Retinal pigment epithelial cell (primary cell): ENCODE data around the gene RELL2.

Experiments
- DNase-seq: peaks from one replicate; pipeline ENCODE4 v3.0.0-alpha.2; 2010; ENCODE audit warnings: low read depth
- H3K4me3 ChIP-seq: 2 replicates; pipeline ENCODE4 v1.5.1; 2011; ENCODE audit warnings: mild to moderate bottlenecking, low read length, control low read depth, moderate library complexity
- TF ChIP-seq, protein P1 (sequence below): conservative IDR thresholded peaks from 2 replicates; pipeline ENCODE4 v1.5.1; 2011; ENCODE audit warnings: low read depth, low read length, control low read depth, inconsistent platforms

Gene RELL2, protein sequence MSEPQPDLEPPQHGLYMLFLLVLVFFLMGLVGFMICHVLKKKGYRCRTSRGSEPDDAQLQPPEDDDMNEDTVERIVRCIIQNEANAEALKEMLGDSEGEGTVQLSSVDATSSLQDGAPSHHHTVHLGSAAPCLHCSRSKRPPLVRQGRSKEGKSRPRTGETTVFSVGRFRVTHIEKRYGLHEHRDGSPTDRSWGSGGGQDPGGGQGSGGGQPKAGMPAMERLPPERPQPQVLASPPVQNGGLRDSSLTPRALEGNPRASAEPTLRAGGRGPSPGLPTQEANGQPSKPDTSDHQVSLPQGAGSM

DNA sequence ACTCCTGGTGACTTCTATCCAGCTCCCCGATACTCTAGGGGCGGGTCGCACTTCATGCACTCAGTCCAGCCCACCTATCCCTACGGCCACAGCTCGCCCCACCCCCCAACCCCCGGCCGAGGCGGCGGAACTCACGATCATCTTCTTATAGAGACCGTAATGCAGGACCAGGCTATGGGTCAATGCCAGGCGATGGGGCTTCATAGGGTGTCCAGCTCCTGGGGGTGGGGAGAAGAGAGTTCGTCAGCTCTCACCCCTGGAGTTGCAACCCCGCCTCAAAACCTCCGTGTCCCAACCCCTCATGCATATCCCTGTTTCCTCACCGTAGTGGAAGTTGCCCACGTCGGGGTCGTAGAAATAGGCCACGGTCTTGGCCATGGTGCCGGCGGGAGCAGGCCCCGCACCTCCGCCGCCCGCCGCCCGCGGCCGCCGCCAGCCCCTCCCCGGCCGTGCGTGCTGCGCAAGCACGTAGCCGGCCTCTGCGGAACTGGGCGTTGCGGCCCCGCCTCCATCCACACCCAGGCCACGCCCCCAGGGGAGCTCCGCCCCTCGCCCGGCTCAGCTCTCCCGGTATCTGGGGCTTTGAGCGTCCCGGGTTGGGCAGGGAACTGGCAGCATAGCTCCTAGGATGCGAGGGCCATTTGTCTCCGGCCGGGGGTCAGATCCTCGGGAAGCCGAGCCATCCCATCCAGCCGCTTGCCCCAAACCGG, at the start of gene RELL2, which contains the start of gene HDAC3:
RELL2 (plus strand) TSS at position 585 of the 710 bp plus-strand sequence. CDS start 1,229 bp downstream, outside the sequence.
HDAC3 (minus strand) TSS at position 437 of the 710 bp plus-strand sequence; CDS start at position 378, 59 bp downstream.
- TF ChIP-seq, protein P1, sequence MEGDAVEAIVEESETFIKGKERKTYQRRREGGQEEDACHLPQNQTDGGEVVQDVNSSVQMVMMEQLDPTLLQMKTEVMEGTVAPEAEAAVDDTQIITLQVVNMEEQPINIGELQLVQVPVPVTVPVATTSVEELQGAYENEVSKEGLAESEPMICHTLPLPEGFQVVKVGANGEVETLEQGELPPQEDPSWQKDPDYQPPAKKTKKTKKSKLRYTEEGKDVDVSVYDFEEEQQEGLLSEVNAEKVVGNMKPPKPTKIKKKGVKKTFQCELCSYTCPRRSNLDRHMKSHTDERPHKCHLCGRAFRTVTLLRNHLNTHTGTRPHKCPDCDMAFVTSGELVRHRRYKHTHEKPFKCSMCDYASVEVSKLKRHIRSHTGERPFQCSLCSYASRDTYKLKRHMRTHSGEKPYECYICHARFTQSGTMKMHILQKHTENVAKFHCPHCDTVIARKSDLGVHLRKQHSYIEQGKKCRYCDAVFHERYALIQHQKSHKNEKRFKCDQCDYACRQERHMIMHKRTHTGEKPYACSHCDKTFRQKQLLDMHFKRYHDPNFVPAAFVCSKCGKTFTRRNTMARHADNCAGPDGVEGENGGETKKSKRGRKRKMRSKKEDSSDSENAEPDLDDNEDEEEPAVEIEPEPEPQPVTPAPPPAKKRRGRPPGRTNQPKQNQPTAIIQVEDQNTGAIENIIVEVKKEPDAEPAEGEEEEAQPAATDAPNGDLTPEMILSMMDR = no peak
- peak; percentile 45 for DNase-seq
- H3K4me3 ChIP-seq = peak within 1 kb of the TSS; percentile 99

DNA sequence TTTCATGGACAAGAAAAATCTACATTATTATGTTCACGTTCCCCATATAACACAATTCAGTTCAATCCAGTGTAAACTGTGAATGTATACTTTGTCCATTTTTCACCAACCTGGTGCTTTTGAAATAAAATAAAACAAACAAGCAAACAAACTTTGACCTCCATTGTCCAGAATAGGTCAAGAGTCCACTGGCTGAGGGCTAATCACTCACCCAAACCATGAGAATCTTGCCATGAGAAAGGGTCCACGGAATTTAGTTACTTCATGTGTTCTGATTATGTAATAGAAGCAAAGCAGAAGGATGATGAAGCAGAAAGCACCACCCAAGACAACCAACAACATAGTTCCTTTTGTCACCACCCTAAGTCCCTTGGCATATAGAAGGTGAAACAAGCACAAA, 46.7 kb upstream of the RELL2 start:
- no peak for DNase-seq
- TF ChIP-seq, protein P1 = no peak
- no peak overlapping the region for H3K4me3 ChIP-seq

DNA sequence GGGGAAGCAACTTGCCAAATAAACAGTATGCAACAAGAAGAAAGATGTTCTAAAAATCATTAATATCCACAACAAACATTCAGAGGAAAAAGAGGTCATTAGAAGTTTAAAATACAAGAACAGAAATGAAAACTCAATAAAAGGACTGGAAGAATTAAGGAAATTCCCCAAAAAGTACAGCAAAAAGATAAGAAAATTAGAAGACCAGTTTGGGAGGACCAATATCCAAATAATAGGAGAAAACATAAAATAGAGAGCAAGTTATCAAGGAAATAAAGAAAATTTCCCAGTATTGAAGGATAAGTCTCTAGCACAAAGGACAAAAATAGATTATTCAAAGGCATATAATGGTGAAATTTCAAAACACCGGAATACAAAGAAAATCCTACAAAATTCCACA, 39.9 kb upstream of the RELL2 start:
- TF ChIP-seq, protein P1 = no peak
- no peak for DNase-seq
- H3K4me3 ChIP-seq = no peak overlapping the region

DNA sequence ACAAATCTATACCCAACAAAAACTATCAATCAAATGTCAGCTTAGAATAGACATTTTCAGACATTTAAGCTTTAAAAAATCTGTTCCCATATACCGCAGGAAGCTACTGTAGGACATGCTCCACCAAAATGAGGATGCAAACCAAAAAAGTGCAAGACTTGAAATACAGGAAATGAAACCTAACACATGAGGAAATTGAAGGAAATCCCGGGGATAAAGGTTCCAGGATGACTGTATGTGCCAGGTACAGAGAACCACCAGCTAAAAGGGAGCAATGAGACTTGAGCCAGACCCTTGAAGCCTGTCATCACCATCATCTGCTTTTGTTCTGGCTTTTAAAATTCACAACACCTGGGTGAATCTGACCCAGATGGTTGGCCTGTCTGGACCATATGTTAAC, 39.4 kb upstream of the RELL2 start:
- TF ChIP-seq, protein P1 = no peak
- no peak overlapping the region for H3K4me3 ChIP-seq
- DNase-seq = no peak

DNA sequence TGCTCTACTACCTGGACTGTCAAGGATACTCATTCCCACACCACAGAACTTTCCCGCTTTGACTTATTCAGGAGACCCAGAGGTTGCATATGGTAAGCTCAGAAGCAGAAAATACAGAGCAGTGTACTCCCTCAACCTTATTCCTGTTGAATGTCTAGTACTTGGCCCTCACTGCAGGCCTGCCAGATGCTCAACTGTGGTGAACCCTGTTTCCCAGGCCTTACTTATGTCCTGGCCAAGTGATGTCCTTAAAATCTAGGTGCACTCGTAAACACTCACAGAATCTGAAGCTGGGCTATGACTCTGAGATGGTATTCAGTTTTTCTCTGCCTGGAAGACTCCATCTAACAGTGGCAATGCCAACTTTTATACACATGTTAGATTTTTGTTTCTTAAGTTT, 39.0 kb upstream of the RELL2 start:
- TF ChIP-seq, protein P1 = no peak
- no peak overlapping the region for H3K4me3 ChIP-seq

DNA sequence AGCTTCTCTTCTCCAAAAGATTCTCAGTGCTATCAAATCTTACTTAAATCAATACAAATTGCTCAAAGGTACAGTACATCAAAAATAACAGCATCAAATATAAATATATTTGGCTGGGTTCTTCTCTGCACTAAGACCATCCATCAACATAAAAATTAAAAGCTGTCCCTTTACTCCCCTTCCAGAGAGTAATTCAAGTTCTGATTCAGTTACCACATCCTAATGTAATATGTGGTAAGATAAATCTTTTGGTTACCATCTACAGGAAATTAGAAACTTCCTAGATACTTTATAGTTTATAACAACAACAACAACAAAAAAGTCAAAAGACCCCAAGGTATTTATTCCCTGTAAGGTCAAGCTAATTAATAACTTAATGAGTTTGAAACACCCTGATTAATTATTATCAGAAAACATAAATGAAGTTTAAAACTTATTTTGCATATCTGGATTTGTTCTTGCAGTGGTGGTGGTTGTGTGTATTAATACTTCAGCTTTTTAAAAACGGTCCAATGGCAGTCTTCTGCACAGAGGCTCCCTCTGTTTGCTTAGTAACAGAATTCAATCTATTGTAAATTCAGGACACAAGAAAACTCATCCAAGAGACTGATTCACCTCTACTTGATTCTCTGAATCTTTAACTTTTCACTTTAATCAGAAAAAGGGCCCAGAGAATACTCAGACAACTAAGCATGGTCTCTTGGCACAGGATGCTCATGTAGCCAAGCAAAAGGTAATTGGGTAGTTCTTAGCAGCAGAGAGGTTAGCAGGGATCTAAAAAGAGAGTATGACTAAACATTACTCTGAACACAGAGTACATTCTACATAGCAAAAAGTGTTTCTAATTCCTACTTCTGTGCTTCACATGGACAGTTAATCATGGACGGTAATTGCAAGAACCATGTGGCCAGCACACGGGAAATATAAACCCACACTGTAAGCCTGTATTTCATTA, 38.1 kb upstream of the RELL2 start:
- TF ChIP-seq, protein P1 = no peak
- no peak for DNase-seq
- no peak overlapping the region for H3K4me3 ChIP-seq

More for the DNA sequence above, 39.0 kb upstream of the RELL2 start:
- no peak for DNase-seq
